Activated T-helper 2 cell treated with anti-CD3 and anti-CD28 coated beads, Interferon-gamma antibody, Interleukin-2, Interleukin-4, amounts not matched to agents 10 μg/mL and 5 μg/mL and 100 μg/mL, durations not matched to agents 14 hours and 24 hours and 36 hours (primary cell): ENCODE results near the gene MOB3C. TPM values are rescaled to one million over a fixed set of nuclear protein-coding genes. Genes with fewer than 3 reads are reported as not detected.

Source experiments
- DNase-seq: peaks from one replicate; pipeline ENCODE4 v3.0.0; 2021; ENCODE audit warnings: low spot score
- H3K27ac Mint-ChIP-seq: one replicate; pipeline ENCODE4 v1.8.0; 2021; ENCODE audit warnings: mixed read lengths
- H3K27me3 Mint-ChIP-seq: one replicate; pipeline ENCODE4 v1.8.0; 2021; ENCODE audit warnings: low read depth, mixed read lengths
- H3K36me3 Mint-ChIP-seq: one replicate; pipeline ENCODE4 v1.8.0; 2021; ENCODE audit warnings: low read depth, mixed read lengths
- H3K4me1 Mint-ChIP-seq: one replicate; pipeline ENCODE4 v1.8.0; 2021; ENCODE audit warnings: low read depth, mixed read lengths
- H3K4me3 Mint-ChIP-seq: one replicate; pipeline ENCODE4 v1.8.0; 2021; ENCODE audit warnings: low read depth, mild to moderate bottlenecking, moderate library complexity, mixed read lengths
- H3K9me3 Mint-ChIP-seq: one replicate; pipeline ENCODE4 v1.8.0; 2021; ENCODE audit warnings: mixed read lengths
- intact Hi-C: fragments of 100-400 bp; cut with micrococcal nuclease; formaldehyde crosslinking; loops from one replicate; pipeline ENCODE4 v1.15.1; 2023
- total RNA-seq: library from RNA; stranded (reverse); gene quantifications from 2 replicates; pipeline ENCODE4 v1.2.3, GENCODE V29; 2022

The MOB3C gene
- total RNA-seq, 1 donor from 2014 or later, result 17.5 TPM

GRCh38 chr1:46630719-46631118, 14.1 kb upstream of the MOB3C start:
- Mint-ChIP-seq H3K27ac (no peak overlapping the region), H3K4me1 (peaks cover 7% of the 10 kb centered on the region), H3K36me3 (peaks cover 41% of the 10 kb centered on the region), H3K4me3 (no peak overlapping the region), H3K27me3 (no peaks in the 10 kb centered on the region), H3K9me3 (no peaks in the 10 kb centered on the region)
- DNase-seq, result no peak
- intact Hi-C loops, result no loop called here

GRCh38 chr1:46623743-46624644, 7.4 kb upstream of the MOB3C start:
- Mint-ChIP-seq H3K9me3 (no peaks in the 10 kb centered on the region), H3K27ac (no peak overlapping the region), H3K4me1 (peaks cover 21% of the 10 kb centered on the region), H3K36me3 (no peaks in the 10 kb centered on the region), H3K27me3 (no peaks in the 10 kb centered on the region), H3K4me3 (no peak overlapping the region)
- no peak for DNase-seq
- intact Hi-C loops, result no loop called here

- Mint-ChIP-seq H3K27ac (no peak overlapping the region), H3K4me1 (peaks cover 37% of the 10 kb centered on the region), H3K27me3 (no peaks in the 10 kb centered on the region), H3K4me3 (no peak overlapping the region), H3K36me3 (no peaks in the 10 kb centered on the region), H3K9me3 (no peaks in the 10 kb centered on the region)
- intact Hi-C loops, result no loop called here
- no peak for DNase-seq
Measured at GRCh38 chr1:46622344-46622743, 5.7 kb upstream of the MOB3C start.

GRCh38 chr1:46621930-46622329, 5.3 kb upstream of the MOB3C start:
- Mint-ChIP-seq H3K4me3 (no peak overlapping the region), H3K27ac (no peak overlapping the region), H3K9me3 (no peaks in the 10 kb centered on the region), H3K4me1 (peaks cover 42% of the 10 kb centered on the region), H3K27me3 (no peaks in the 10 kb centered on the region), H3K36me3 (no peaks in the 10 kb centered on the region)
- intact Hi-C loops, result no loop called here
- no peak for DNase-seq

- no peak for DNase-seq
- H3K9me3 Mint-ChIP-seq, result no peaks in the 10 kb centered on the region
- H3K36me3 Mint-ChIP-seq, result no peaks in the 10 kb centered on the region
- H3K4me3 Mint-ChIP-seq, result no peak overlapping the region
- H3K27me3 Mint-ChIP-seq, result no peaks in the 10 kb centered on the region
- intact Hi-C loops, result loop anchor here (5.0 kb wide), 3 partner anchors 33 to 98 kb away; partner anchors contain the start of genes ATPAF1 and EFCAB14
- peaks cover 58% of the 10 kb centered on the region for H3K4me1 Mint-ChIP-seq
- peak overlapping the region; percentile 54 for H3K27ac Mint-ChIP-seq
Measured at GRCh38 chr1:46619656-46620258, 3.1 kb upstream of the MOB3C start.

GRCh38 chr1:46618754-46619415, 2.3 kb upstream of the MOB3C start:
- intact Hi-C loops, result loop anchor here (5.0 kb wide), 3 partner anchors 33 to 98 kb away; partner anchors contain the start of genes ATPAF1 and EFCAB14
- Mint-ChIP-seq H3K4me3 (peak overlapping the region; percentile 0), H3K36me3 (no peaks in the 10 kb centered on the region), H3K27me3 (no peaks in the 10 kb centered on the region), H3K9me3 (no peaks in the 10 kb centered on the region), H3K4me1 (peaks cover 66% of the 10 kb centered on the region), H3K27ac (peak overlapping the region; percentile 54)
- no peak for DNase-seq

GRCh38 chr1:46617833-46618232, 1.2 kb upstream of the MOB3C start:
- H3K4me3 Mint-ChIP-seq, result peak overlapping the region; percentile 87
- H3K4me1 Mint-ChIP-seq, result peaks cover 69% of the 10 kb centered on the region
- no peaks in the 10 kb centered on the region for H3K27me3 Mint-ChIP-seq
- H3K27ac Mint-ChIP-seq, result peak overlapping the region; percentile 92
- peaks cover 6% of the 10 kb centered on the region for H3K36me3 Mint-ChIP-seq
- intact Hi-C loops, result loop anchor here (5.0 kb wide), 3 partner anchors 34 to 99 kb away; partner anchors contain the start of genes ATPAF1 and EFCAB14
- H3K9me3 Mint-ChIP-seq, result no peaks in the 10 kb centered on the region
- no peak for DNase-seq

- Mint-ChIP-seq H3K9me3 (no peaks in the 10 kb centered on the region), H3K4me1 (peaks cover 70% of the 10 kb centered on the region), H3K36me3 (peaks cover 9% of the 10 kb centered on the region), H3K4me3 (peak overlapping the region; percentile 87), H3K27me3 (no peaks in the 10 kb centered on the region), H3K27ac (peak overlapping the region; percentile 92)
- intact Hi-C loops, result loop anchor here (5.0 kb wide), 3 partner anchors 35 to 100 kb away; partner anchors contain the start of genes ATPAF1 and EFCAB14
- no peak for DNase-seq
Measured at GRCh38 chr1:46617108-46617800, 643 bp upstream of the MOB3C start.

GRCh38 chr1:46615735-46616134, 876 bp downstream of the MOB3C start:
- H3K4me3 Mint-ChIP-seq, result peak overlapping the region; percentile 87
- H3K36me3 Mint-ChIP-seq, result peaks cover 19% of the 10 kb centered on the region
- H3K4me1 Mint-ChIP-seq, result peaks cover 75% of the 10 kb centered on the region
- H3K27me3 Mint-ChIP-seq, result no peaks in the 10 kb centered on the region
- DNase-seq, result no peak
- intact Hi-C loops, result loop anchor here (1.0 to 5.0 kb wide), 5 partner anchors 11 to 102 kb away; partner anchors contain the start of genes ATPAF1, EFCAB14 and MKNK1
- peak overlapping the region; percentile 89 for H3K27ac Mint-ChIP-seq
- H3K9me3 Mint-ChIP-seq, result no peaks in the 10 kb centered on the region

- DNase-seq, result no peak
- peak overlapping the region; percentile 89 for H3K27ac Mint-ChIP-seq
- peaks cover 26% of the 10 kb centered on the region for H3K36me3 Mint-ChIP-seq
- peak overlapping the region; percentile 87 for H3K4me3 Mint-ChIP-seq
- H3K4me1 Mint-ChIP-seq, result peaks cover 73% of the 10 kb centered on the region
- intact Hi-C loops, result loop anchor here (5.0 kb wide), 3 partner anchors 37 to 102 kb away; partner anchors contain the start of genes ATPAF1 and EFCAB14
- no peaks in the 10 kb centered on the region for H3K27me3 Mint-ChIP-seq
- H3K9me3 Mint-ChIP-seq, result no peaks in the 10 kb centered on the region
Measured at GRCh38 chr1:46615088-46615487, 1.5 kb downstream of the MOB3C start.

GRCh38 chr1:46614604-46614984, 2.0 kb downstream of the MOB3C start:
- Mint-ChIP-seq H3K4me1 (peaks cover 68% of the 10 kb centered on the region), H3K27me3 (no peaks in the 10 kb centered on the region), H3K27ac (no peak overlapping the region), H3K9me3 (no peaks in the 10 kb centered on the region), H3K36me3 (peaks cover 31% of the 10 kb centered on the region), H3K4me3 (peak overlapping the region; percentile 87)
- intact Hi-C loops, result no loop called here
- no peak for DNase-seq
